Epithelial cell of proximal tubule (primary cell): ENCODE measurements around the gene ZDHHC5. TPM values are rescaled to one million over a fixed set of nuclear protein-coding genes. Genes with fewer than 3 reads are reported as not detected.
"Not testable (repeated sequence)": the region's sequence is repeated elsewhere in the genome, so short reads cannot be mapped to it uniquely, and the experiment has no call there.

Experiments
- DNase-seq: peaks from one replicate; pipeline ENCODE4 v3.0.0-alpha.2; 2011; ENCODE audit warnings: low read depth
- H3K4me3 ChIP-seq: 2 replicates; pipeline ENCODE4 v1.5.1; 2011; ENCODE audit warnings: low read depth, mild to moderate bottlenecking, low read length
- total RNA-seq: library from RNA; depleted of rRNA; stranded (reverse); fragments of >200 nt; gene quantifications from 2 replicates; pipeline ENCODE4 v1.2.3, GENCODE V29; 2015
- TF ChIP-seq, protein P1 (sequence below): conservative IDR thresholded peaks from 2 replicates; pipeline ENCODE4 v1.5.1; 2012; ENCODE audit warnings: low read depth, mild to moderate bottlenecking, low read length

Gene ZDHHC5
- total RNA-seq, 1 donor from 2014 or later = 31.4 TPM

DNA sequence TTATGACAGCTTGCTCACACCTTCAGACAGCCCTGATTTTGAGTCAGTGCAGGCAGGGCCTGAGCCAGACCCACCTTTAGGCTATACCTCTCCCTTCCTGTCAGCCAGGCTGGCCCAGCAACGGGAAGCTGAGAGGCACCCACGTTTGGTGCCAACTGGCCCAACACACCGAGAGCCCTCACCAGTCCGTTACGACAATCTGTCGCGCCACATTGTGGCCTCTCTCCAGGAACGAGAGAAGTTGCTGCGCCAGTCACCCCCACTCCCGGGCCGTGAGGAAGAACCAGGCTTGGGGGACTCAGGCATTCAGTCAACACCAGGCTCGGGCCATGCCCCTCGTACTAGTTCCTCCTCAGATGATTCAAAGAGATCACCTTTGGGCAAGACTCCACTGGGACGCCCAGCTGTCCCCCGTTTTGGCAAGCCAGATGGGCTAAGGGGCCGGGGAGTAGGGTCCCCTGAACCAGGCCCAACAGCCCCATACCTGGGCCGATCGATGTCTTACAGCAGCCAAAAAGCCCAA is 31.0 kb downstream of the ZDHHC5 start:
- H3K4me3 ChIP-seq = no peak overlapping the region
- no peak for DNase-seq
- TF ChIP-seq, protein P1, sequence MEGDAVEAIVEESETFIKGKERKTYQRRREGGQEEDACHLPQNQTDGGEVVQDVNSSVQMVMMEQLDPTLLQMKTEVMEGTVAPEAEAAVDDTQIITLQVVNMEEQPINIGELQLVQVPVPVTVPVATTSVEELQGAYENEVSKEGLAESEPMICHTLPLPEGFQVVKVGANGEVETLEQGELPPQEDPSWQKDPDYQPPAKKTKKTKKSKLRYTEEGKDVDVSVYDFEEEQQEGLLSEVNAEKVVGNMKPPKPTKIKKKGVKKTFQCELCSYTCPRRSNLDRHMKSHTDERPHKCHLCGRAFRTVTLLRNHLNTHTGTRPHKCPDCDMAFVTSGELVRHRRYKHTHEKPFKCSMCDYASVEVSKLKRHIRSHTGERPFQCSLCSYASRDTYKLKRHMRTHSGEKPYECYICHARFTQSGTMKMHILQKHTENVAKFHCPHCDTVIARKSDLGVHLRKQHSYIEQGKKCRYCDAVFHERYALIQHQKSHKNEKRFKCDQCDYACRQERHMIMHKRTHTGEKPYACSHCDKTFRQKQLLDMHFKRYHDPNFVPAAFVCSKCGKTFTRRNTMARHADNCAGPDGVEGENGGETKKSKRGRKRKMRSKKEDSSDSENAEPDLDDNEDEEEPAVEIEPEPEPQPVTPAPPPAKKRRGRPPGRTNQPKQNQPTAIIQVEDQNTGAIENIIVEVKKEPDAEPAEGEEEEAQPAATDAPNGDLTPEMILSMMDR = no peak

DNA sequence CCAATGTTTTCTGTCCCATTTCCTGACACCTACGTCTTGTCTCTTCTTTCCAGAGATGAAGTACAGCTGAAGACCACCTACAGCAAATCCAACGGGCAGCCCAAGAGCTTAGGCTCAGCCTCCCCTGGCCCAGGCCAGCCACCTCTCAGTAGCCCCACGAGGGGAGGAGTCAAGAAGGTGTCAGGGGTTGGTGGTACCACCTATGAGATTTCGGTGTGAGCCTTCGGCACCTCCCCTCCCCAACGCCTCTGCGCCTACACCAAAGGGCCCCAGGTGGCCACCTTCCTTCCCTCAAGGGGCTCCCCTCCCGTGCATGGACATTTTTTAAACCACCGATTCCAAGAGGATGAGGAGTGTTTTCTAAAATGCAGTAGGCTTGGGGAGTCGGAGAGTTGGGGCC is 31.9 kb downstream of the ZDHHC5 start:
- TF ChIP-seq, protein P1 = no peak
- H3K4me3 ChIP-seq = no peak overlapping the region
- DNase-seq = no peak

GRCh38 chr11:57700425-57700824 is 32.5 kb downstream of the ZDHHC5 start:
- no peak overlapping the region for H3K4me3 ChIP-seq
- DNase-seq = no peak
- TF ChIP-seq, protein P1 = no peak

DNA sequence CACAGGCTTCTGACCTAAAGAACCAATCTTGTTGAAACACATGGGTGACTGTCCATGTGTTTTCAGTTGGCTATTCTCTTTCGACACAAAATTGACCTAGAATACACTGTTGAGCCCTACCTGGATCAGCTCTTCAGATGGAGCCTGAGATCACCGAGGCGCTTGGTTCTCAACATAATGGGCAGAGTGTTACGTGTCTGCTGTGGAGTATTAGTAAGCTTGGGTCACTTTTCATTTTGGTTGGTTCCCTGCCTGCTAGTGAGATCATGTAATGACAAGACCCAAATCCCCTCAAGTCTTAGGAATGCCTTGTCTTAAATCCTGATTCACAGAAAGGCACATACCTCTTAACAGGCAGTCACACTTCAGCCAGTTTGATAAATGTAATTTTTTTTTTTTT is 35.4 kb downstream of the ZDHHC5 start:
- H3K4me3 ChIP-seq = no peak overlapping the region
- TF ChIP-seq, protein P1 = no peak
- DNase-seq = no peak

DNA sequence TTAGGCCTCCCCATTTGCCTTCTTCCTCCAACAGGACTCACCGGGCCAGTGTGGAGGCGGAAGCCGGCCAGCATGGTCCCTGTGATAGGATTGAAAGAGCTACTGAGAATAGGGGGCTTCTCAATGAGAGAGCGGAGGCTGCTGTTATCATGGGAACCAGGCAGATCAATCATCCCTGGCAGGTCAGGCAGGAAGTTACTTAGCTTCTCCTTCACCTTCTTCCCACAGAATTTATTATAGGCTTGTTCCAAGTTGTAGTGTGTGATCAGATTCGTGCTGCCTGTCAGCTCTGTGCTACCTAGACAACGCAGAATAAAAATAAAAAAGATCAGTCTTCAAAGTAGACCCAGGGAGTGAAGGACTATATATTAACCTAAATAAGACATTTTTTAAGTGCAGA is 37.0 kb downstream of the ZDHHC5 start:
- TF ChIP-seq, protein P1 = no peak
- H3K4me3 ChIP-seq = no peak overlapping the region
- no peak for DNase-seq

DNA sequence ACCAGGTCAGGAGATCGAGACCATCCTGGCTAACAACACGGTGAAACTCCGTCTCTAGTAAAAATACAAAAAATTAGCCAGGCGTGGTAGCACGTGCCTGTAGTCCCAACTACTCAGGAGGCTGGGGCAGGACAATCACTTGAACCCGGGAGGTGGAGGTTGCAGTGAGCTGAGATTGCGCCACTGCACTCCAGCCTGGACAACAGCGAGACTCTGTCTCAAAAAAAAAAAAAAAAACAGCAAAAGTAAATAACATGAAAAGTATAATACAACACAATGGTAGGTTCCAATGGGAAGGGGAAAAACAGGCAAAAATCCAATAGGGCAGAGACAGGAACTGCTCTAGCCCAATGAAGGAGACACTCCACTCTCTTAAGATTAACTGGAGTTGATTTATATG is 37.5 kb downstream of the ZDHHC5 start:
- not testable (repeated sequence) for H3K4me3 ChIP-seq, DNase-seq

GRCh38 chr11:57709802-57710367 is 42.0 kb downstream of the ZDHHC5 start:
- no peak for DNase-seq
- H3K4me3 ChIP-seq = no peak overlapping the region
- TF ChIP-seq, protein P1 = no peak
